HepG2 (cell line): ENCODE data around the gene HES7. TPM values are rescaled to one million over a fixed set of nuclear protein-coding genes. Genes with fewer than 3 reads are reported as not detected.

Source experiments
- ATAC-seq: fragments of 200-7000 bp; cut with Tn5 transposase; 3 replicates; pipeline ENCODE4 v1.9.1; 2020; ENCODE audit warnings: mild to moderate bottlenecking, moderate library complexity
- BruUV-seq: library from RNA; stranded (reverse); fragments of 400-500 nt; replicated peaks from 2 replicates; lab custom pipeline; 2021; lab: Mats Ljungman, UMichigan
- CTCF ChIA-PET: fragments of 300-600 bp; formaldehyde crosslinking; extraction: SDS; loops from one replicate; lab custom pipeline; 2021; ENCODE audit warnings: low total read pairs, inconsistent platforms, low intra/inter-chr PET ratio; lab: Yijun Ruan, JAX
- POLR2A ChIA-PET: fragments of 350-600 bp; sonication (Branson Sonifier 250); formaldehyde crosslinking; loops from one replicate; lab custom pipeline; 2020; ENCODE audit warnings: antibody characterized with exemption, inconsistent platforms; lab: Yijun Ruan, JAX
- DNase-seq: peaks from one replicate; pipeline ENCODE4 v3.0.0-alpha.2; 2015; ENCODE audit warnings: low spot score
- FAIRE-seq: peaks from 3 replicates; lab custom pipeline; 2011; peaks lifted over from hg19 to GRCh38; lab: Jason Lieb, UNC
- H2AFZ ChIP-seq: one replicate; pipeline ENCODE4 v1.6.1; 2011; ENCODE audit warnings: low read length, inconsistent platforms
- H3K27ac ChIP-seq: fragments of 300-600 bp; 3 replicates; pipeline ENCODE4 v1.8.0; 2011; ENCODE audit warnings: mixed run types, mild to moderate bottlenecking, mixed read lengths, low read length, inconsistent platforms; ENCODE audit not compliant: insufficient read depth; ENCODE audit errors: extremely low read length
- H3K27me3 ChIP-seq, 2 experiments: fragments of 200-600 bp in 1 of 2; 2 replicates in 1 of 2; 3 replicates in 1 of 2; pipeline versions ENCODE4 v1.6.0 to v1.8.0; 2011; ENCODE audit warnings: low read length in 2 of 2, mild to moderate bottlenecking in 2 of 2, moderate library complexity in 2 of 2, inconsistent platforms in 1 of 2; ENCODE audit not compliant: insufficient read depth in 2 of 2, control insufficient read depth in 1 of 2
- H3K36me3 ChIP-seq, 2 experiments: fragments of 200-600 bp in 1 of 2; replicated peaks in 1 of 2; 2 replicates in 1 of 2; 3 replicates in 1 of 2; pipeline versions ENCODE4 v1.5.1 to v1.8.0; 2011; ENCODE audit warnings: low read length in 2 of 2, inconsistent platforms in 1 of 2; ENCODE audit not compliant: insufficient read depth in 2 of 2, control insufficient read depth in 1 of 2
- H3K4me1 ChIP-seq: 2 replicates; pipeline ENCODE4 v1.5.1; 2012; ENCODE audit warnings: low read length, inconsistent platforms; ENCODE audit not compliant: insufficient read depth
- H3K4me2 ChIP-seq: 2 replicates; pipeline ENCODE4 v1.6.0; 2011; ENCODE audit warnings: low read depth, low read length, inconsistent platforms
- H3K4me3 ChIP-seq, 3 experiments: fragments of 200-600 bp in 1 of 3; sonication (generic), shearing (Covaris generic) in 1 of 3; replicated peaks in 1 of 3; 2 replicates each; pipeline ENCODE4 v1.5.1; 2011 to 2016; ENCODE audit warnings: low read length in 3 of 3, inconsistent platforms in 2 of 3, low read depth in 2 of 3, mild to moderate bottlenecking in 2 of 3, control low read depth in 1 of 3, mixed read lengths in 1 of 3; ENCODE audit not compliant: insufficient read depth in 1 of 3
- H3K79me2 ChIP-seq: one replicate; pipeline ENCODE4 v1.6.1; 2011; ENCODE audit warnings: low read length, inconsistent platforms; ENCODE audit not compliant: insufficient read depth
- H3K9ac ChIP-seq: 2 replicates; pipeline ENCODE4 v1.6.0; 2011; ENCODE audit warnings: mild to moderate bottlenecking, low read depth, low read length, inconsistent platforms; ENCODE audit not compliant: insufficient read depth
- H3K9me3 ChIP-seq: 2 replicates; pipeline ENCODE4 v1.5.1; 2012; ENCODE audit warnings: mild to moderate bottlenecking, low read length
- H4K20me1 ChIP-seq: 2 replicates; pipeline ENCODE4 v1.6.0; 2011; ENCODE audit warnings: inconsistent platforms, mild to moderate bottlenecking, low read length, moderate library complexity; ENCODE audit not compliant: insufficient read depth
- ATF5 ChIP-seq: sonication (generic); formaldehyde crosslinking; IDR thresholded peaks from 2 replicates; pipeline ENCODE4 v1.4.0; 2020; ENCODE audit warnings: mild to moderate bottlenecking, low read depth, missing genetic modification reagents
- HNF4A ChIP-seq: sonication (generic); formaldehyde crosslinking; IDR thresholded peaks from 2 replicates; pipeline ENCODE4 v1.4.0; 2020; ENCODE audit warnings: missing genetic modification reagents
- HOXA7 ChIP-seq: sonication (generic); formaldehyde crosslinking; IDR thresholded peaks from 2 replicates; pipeline ENCODE4 v1.8.1; 2022; ENCODE audit warnings: mild to moderate bottlenecking, missing genetic modification reagents, moderate library complexity
- KDM2A ChIP-seq: sonication (generic); formaldehyde crosslinking; IDR thresholded peaks from 2 replicates; pipeline ENCODE4 v1.4.0; 2020; ENCODE audit warnings: low read depth, missing genetic modification reagents, borderline replicate concordance
- KLF13 ChIP-seq: sonication (generic); formaldehyde crosslinking; IDR thresholded peaks from 2 replicates; pipeline ENCODE4 v1.4.0; 2020; ENCODE audit warnings: mild to moderate bottlenecking, missing genetic modification reagents
- MAFF ChIP-seq: IDR thresholded peaks from 2 replicates; pipeline ENCODE4 v1.6.1; 2011; ENCODE audit warnings: low read depth, low read length, improper control_type of control experiment
- REPIN1 ChIP-seq: sonication (generic); formaldehyde crosslinking; IDR thresholded peaks from 2 replicates; pipeline ENCODE4 v1.8.0; 2022; ENCODE audit warnings: missing genetic modification reagents, low read depth, mild to moderate bottlenecking, borderline replicate concordance
- SNAI1 ChIP-seq: sonication (generic); formaldehyde crosslinking; IDR thresholded peaks from 2 replicates; pipeline ENCODE4 v1.5.0; 2020; ENCODE audit warnings: mild to moderate bottlenecking, missing genetic modification reagents, borderline replicate concordance
- THAP11 ChIP-seq: IDR thresholded peaks from 2 replicates; pipeline ENCODE4 v1.6.1; 2016; ENCODE audit warnings: missing biosample characterization, missing genetic modification reagents
- ZBTB7A ChIP-seq: sonication (generic); formaldehyde crosslinking; IDR thresholded peaks from 2 replicates; pipeline ENCODE4 v1.8.0; 2022; ENCODE audit warnings: mild to moderate bottlenecking, missing genetic modification reagents
- ZMAT3 ChIP-seq: sonication (generic); formaldehyde crosslinking; conservative IDR thresholded peaks from 2 replicates; pipeline ENCODE4 v1.7.0; 2021; ENCODE audit warnings: missing genetic modification reagents
- ZNF513 ChIP-seq: sonication (generic); formaldehyde crosslinking; conservative IDR thresholded peaks from 2 replicates; pipeline ENCODE4 v1.5.0; 2020; ENCODE audit warnings: missing genetic modification reagents
- ZNF576 ChIP-seq: sonication (generic); formaldehyde crosslinking; IDR thresholded peaks from 2 replicates; pipeline ENCODE4 v1.4.0; 2020; ENCODE audit warnings: mild to moderate bottlenecking, missing genetic modification reagents
- ZNF749 ChIP-seq: sonication (generic); formaldehyde crosslinking; IDR thresholded peaks from 2 replicates; pipeline ENCODE4 v1.8.0; 2022; ENCODE audit warnings: mild to moderate bottlenecking, missing genetic modification reagents, moderate library complexity, borderline replicate concordance
- WGBS: methylation state at CpG from one replicate; pipeline ENCODE4 v1.1.6; 2017; ENCODE audit warnings: low lambda C conversion rate; 5-methylcytosine and 5-hydroxymethylcytosine counted together
- in situ Hi-C: cut with HindIII; loops from 2 replicates; pipeline ENCODE4 v1.10.0; 2017; ENCODE audit warnings: low pct_unique_long_range_greater_than_20kb; ENCODE audit not compliant: extremely low pct_ligation_motif_present
- intact Hi-C: fragments of 100-400 bp; cut with micrococcal nuclease; formaldehyde crosslinking; loops from one replicate; pipeline ENCODE4 v1.10.0; 2022; ENCODE audit not compliant: unreplicated experiment
- polyA plus RNA-seq, 8 experiments: library from polyadenylated mRNA; depleted of rRNA in 3 of 8; stranded (reverse) in 7 of 8; unstranded in 1 of 8; fragments of >200 nt; fragmentation: Illumina TruSeq in 4 of 8; extraction: Trizol in 4 of 8; gene quantifications; 2 replicates each; pipeline versions ENCODE4 v1.2.1 to v1.2.3, GENCODE V29; 2011 to 2016; ENCODE audit warnings: low read depth in 4 of 8, missing spikeins in 1 of 8, mixed read lengths in 1 of 8; ENCODE audit not compliant: insufficient read depth in 1 of 8
- total RNA-seq, 5 experiments: library from RNA; depleted of rRNA; stranded (reverse); fragments of >200 nt; fragmentation: Illumina TruSeq; extraction: Trizol; gene quantifications; 2 replicates each; pipeline ENCODE4 v1.2.3, GENCODE V29; 2016; ENCODE audit warnings: low read depth in 1 of 5

The HES7 gene
- total and polyA plus RNA-seq, 2 of the 13 experiments (the other 11 are each of a cell fraction or from before 2014, with no cell fraction given), result not detected

- Histone ChIP-seq H4K20me1 (0 out of 2 replicates have a peak, but pooled peaks cover 3% of the 10 kb centered on the region), H2AFZ (no peak overlapping the region), H3K4me3 (no peak overlapping the region), H3K27ac (no peak overlapping the region), H3K9me3 (no peaks in the 10 kb centered on the region), H3K27me3 (no peaks in the 10 kb centered on the region; a peak in 1 of 5 replicates), H3K9ac (no peak overlapping the region), H3K36me3 (peaks cover 10 to 23% of the 10 kb centered on the region in 2 experiments; a peak in 4 of 5 replicates), H3K4me1 (peaks cover 25% of the 10 kb centered on the region), H3K4me2 (no peak overlapping the region), H3K79me2 (no peaks in the 10 kb centered on the region)
- DNase-seq, result no peak
- CTCF ChIA-PET, result no interaction called here
- in situ Hi-C loops (no loop called here), intact Hi-C loops (no loop called here)
- no TSS peak for BruUV-seq
- no peak for TF ChIP-seq MAFF
- no peak for TF ChIP-seq HNF4A (CRISPR knock-in tag)
- TF ChIP-seq KLF13, result no peak
- no peak for TF ChIP-seq ZNF513 (CRISPR knock-in tag)
- TF ChIP-seq THAP11 (CRISPR knock-in tag), result no peak
- no peak for TF ChIP-seq ZMAT3 (CRISPR knock-in tag)
- no peak for TF ChIP-seq REPIN1 (CRISPR knock-in tag)
- ATAC-seq, result no peak
- no peak for FAIRE-seq
- 92% methylated on average over 11 of the region's 11 CpGs for WGBS
- POLR2A ChIA-PET, result interaction anchor here (1.0 to 3.2 kb wide), 3 partner anchors 12 to 22 kb away, joined by 3 to 18 read pairs (median 4); no protein-coding TSS in a partner anchor
Observed at GRCh38 chr17:8141741-8142140, 17.8 kb upstream of the HES7 start.

GRCh38 chr17:8141045-8141444, 17.1 kb upstream of the HES7 start:
- Histone ChIP-seq H3K9ac (no peak overlapping the region), H3K4me1 (peaks cover 29% of the 10 kb centered on the region), H3K36me3 (peaks cover 3 to 16% of the 10 kb centered on the region in 2 experiments; a peak in 4 of 5 replicates), H3K4me2 (no peak overlapping the region), H3K9me3 (no peaks in the 10 kb centered on the region), H2AFZ (no peak overlapping the region), H3K79me2 (no peaks in the 10 kb centered on the region), H3K27me3 (no peaks in the 10 kb centered on the region; a peak in 1 of 5 replicates), H3K27ac (no peak overlapping the region), H3K4me3 (no peak overlapping the region), H4K20me1 (0 out of 2 replicates have a peak, but pooled peaks cover 3% of the 10 kb centered on the region)
- no TSS peak for BruUV-seq
- no peak for FAIRE-seq
- no peak for ATAC-seq
- no peak for DNase-seq
- in situ Hi-C loops (no loop called here), intact Hi-C loops (no loop called here)
- 98% methylated on average over 5 of the region's 7 CpGs for WGBS
- CTCF ChIA-PET, result no interaction called here
- POLR2A ChIA-PET, result interaction anchor here (1.0 to 3.2 kb wide), 3 partner anchors 13 to 23 kb away, joined by 3 to 18 read pairs (median 4); no protein-coding TSS in a partner anchor
- TF ChIP-seq ATF5 (CRISPR knock-in tag) (no peak), HOXA7 (CRISPR knock-in tag) (no peak), ZBTB7A (no peak), ZNF576 (CRISPR knock-in tag) (no peak), KDM2A (CRISPR knock-in tag) (no peak), SNAI1 (CRISPR knock-in tag) (no peak), ZNF749 (CRISPR knock-in tag) (no peak)
